K562 (cell line): ENCODE data around the gene EXOSC2. TPM values are rescaled to one million over a fixed set of nuclear protein-coding genes. Genes with fewer than 3 reads are reported as not detected.

ENCODE experiments used
- ARNT ChIP-seq, 2 experiments: fragments of 450-650 bp; IDR thresholded peaks; 2 replicates each; pipeline ENCODE4 v1.6.1; 2016; ENCODE audit warnings: mild to moderate bottlenecking in 1 of 2
- CHD1 ChIP-seq: fragments of 200-600 bp; sonication (generic); IDR thresholded peaks from one replicate; pipeline ENCODE4 v1.6.1; 2012; ENCODE audit warnings: mild to moderate bottlenecking, moderate library complexity, low read length, inconsistent platforms
- CHD4 ChIP-seq: fragments of 200-600 bp; sonication (generic); IDR thresholded peaks from 3 replicates; pipeline ENCODE4 v1.6.1; 2012; ENCODE audit warnings: low read depth, mild to moderate bottlenecking, mixed read lengths, low read length, inconsistent platforms; ENCODE audit not compliant: insufficient read depth, insufficient replicate concordance, poor library complexity, severe bottlenecking
- DIDO1 ChIP-seq: fragments of 450-650 bp; IDR thresholded peaks from 2 replicates; pipeline ENCODE4 v1.6.1; 2016; ENCODE audit warnings: low read depth, missing biosample characterization, missing genetic modification characterization
- E2F6 ChIP-seq, 2 experiments: IDR thresholded peaks; 2 replicates each; pipeline ENCODE4 v1.6.1; 2011; ENCODE audit warnings: borderline replicate concordance in 1 of 2, control low read depth in 1 of 2, low read depth in 1 of 2, low read length in 1 of 2, mild to moderate bottlenecking in 1 of 2, mixed read lengths in 1 of 2, moderate library complexity in 1 of 2; ENCODE audit not compliant: insufficient read depth in 1 of 2, insufficient read length in 1 of 2, poor library complexity in 1 of 2, severe bottlenecking in 1 of 2; ENCODE audit errors: extremely low read depth in 1 of 2
- HMGN3 ChIP-seq: IDR thresholded peaks from 2 replicates; pipeline ENCODE4 v1.6.1; 2011; ENCODE audit warnings: borderline replicate concordance, low read depth, mild to moderate bottlenecking, mixed read lengths, low read length; ENCODE audit not compliant: insufficient read length; ENCODE audit errors: extremely low read depth
- POLR2A ChIP-seq: fragments of 450-650 bp; conservative IDR thresholded peaks from 2 replicates; pipeline ENCODE4 v1.6.1; 2016
- RAD21 ChIP-seq, 2 experiments: fragments of 250-450 bp in 1 of 2; fragments of 450-650 bp in 1 of 2; sonication (Bioruptor Pico) in 1 of 2; formaldehyde crosslinking in 1 of 2; IDR thresholded peaks in 1 of 2; conservative IDR thresholded peaks in 1 of 2; 2 replicates each; pipeline versions ENCODE4 v1.4.0 to v1.8.0; 2020 to 2022; ENCODE audit warnings: mild to moderate bottlenecking in 2 of 2, moderate library complexity in 1 of 2
- RB1 ChIP-seq: fragments of 450-650 bp; IDR thresholded peaks from 2 replicates; pipeline ENCODE4 v1.6.1; 2017; ENCODE audit warnings: low read depth, mild to moderate bottlenecking
- RBM34 ChIP-seq: fragments of 200-400 bp; formaldehyde crosslinking; IDR thresholded peaks from 2 replicates; pipeline ENCODE4 v1.6.1; 2018; ENCODE audit warnings: low read length, borderline replicate concordance; ENCODE audit not compliant: insufficient read depth
- TCF15 ChIP-seq: fragments of 250-450 bp; sonication (Bioruptor Pico); IDR thresholded peaks from 2 replicates; pipeline ENCODE4 v1.8.0; 2022; ENCODE audit warnings: moderate library complexity, mild to moderate bottlenecking, inconsistent platforms
- ZKSCAN1 ChIP-seq: fragments of 150-350 bp; IDR thresholded peaks from 2 replicates; pipeline ENCODE4 v1.6.1; 2016; ENCODE audit warnings: low read depth, low read length
- ZNF318 ChIP-seq, 2 experiments: fragments of 450-650 bp; IDR thresholded peaks; 2 replicates each; pipeline ENCODE4 v1.6.1; 2016; ENCODE audit warnings: mild to moderate bottlenecking in 2 of 2, borderline replicate concordance in 1 of 2, low read depth in 1 of 2, moderate library complexity in 1 of 2
- polyA plus RNA-seq, 8 experiments: library from polyadenylated mRNA; depleted of rRNA in 4 of 8; stranded (reverse) in 5 of 8; unstranded in 3 of 8; fragments of >200 nt; fragmentation: Nextera tagmentation in 2 of 8; fragmentation: Illumina TruSeq in 1 of 8; extraction: Ambion mirVana in 2 of 8; extraction: Trizol in 1 of 8; gene quantifications; 2 replicates each; pipeline versions ENCODE4 v1.2.1 to v1.2.3, GENCODE V29; 2011 to 2014; ENCODE audit warnings: inconsistent platforms in 1 of 8, missing spikeins in 1 of 8
- total RNA-seq, 7 experiments: library from RNA; depleted of rRNA in 6 of 7; stranded (reverse); fragments of >200 nt in 6 of 7; fragmentation: Illumina TruSeq in 2 of 7; extraction: Trizol in 2 of 7; gene quantifications; 2 replicates each; pipeline versions ENCODE4 v1.2.1 to v1.2.3, GENCODE V29; 2011 to 2021; ENCODE audit warnings: low replicate concordance in 1 of 7
- TF ChIP-seq, protein P1 (sequence below), 3 experiments: IDR thresholded peaks in 2 of 3; conservative IDR thresholded peaks in 1 of 3; 2 replicates each; pipeline ENCODE4 v1.5.1; 2011 to 2012; ENCODE audit warnings: low read length in 3 of 3, mild to moderate bottlenecking in 3 of 3, control low read depth in 2 of 3, improper control_type of control experiment in 1 of 3, inconsistent platforms in 1 of 3, low read depth in 1 of 3, mixed read lengths in 1 of 3, moderate library complexity in 1 of 3; ENCODE audit not compliant: insufficient read depth in 2 of 3

The EXOSC2 gene
- total and polyA plus RNA-seq, 9 of the 15 experiments (the other 6 are each of a cell fraction or from before 2014, with no cell fraction given), result 46.0 to 101 (median 77.6) TPM

DNA sequence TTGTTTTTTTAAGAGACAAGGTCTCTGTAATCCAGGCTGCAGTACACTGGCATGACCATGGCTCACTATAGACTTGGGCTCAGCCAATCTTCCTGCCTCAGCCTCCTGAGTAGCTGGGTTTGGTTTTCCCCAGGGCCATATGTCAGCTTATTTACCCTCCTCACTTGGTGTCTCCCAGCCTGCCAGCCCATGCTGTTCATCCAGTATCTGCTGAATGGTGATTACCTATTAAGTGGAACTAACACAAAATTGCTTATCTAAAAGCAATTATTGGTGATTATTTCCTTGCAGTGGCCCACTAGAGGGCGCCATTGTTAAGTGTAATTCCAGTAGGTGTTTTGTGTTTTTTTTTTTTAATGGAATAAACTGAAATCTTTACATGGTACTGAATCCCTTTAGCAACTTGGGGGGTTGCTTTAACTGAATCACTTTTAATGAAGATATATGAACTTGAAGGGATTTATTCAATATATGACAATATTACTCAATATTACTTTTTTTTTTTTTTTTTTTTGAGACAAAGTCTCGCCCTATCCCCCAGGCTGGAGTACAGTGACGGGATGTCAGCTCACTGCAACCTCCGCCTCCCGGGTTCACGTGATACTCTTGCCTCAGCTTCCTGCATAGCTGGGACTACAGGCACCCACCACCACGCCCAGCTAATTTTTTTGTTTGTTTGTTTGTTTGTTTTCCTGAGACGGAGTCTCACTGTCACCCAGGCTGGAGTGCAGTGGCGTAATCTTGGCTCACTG, 13.8 kb downstream of the EXOSC2 start (continued):
- TF ChIP-seq RB1 (no peak), DIDO1 (tag) (no peak), RBM34 (no peak), ARNT (IDR thresholded peaks at IDR 0.05) (no peak), E2F6 (IDR thresholded peaks at IDR 0.05; ENCODE audit: borderline replicate concordance in 1 of 2, extremely low read depth in 1 of 2, insufficient read depth in 1 of 2, insufficient read length in 1 of 2, low read depth in 1 of 2, low read length in 1 of 2, poor library complexity in 1 of 2, severe bottlenecking in 1 of 2) (no peak), RAD21 (CRISPR knock-in tag; conservative IDR thresholded peaks at IDR 0.05 in 1 of 2, IDR thresholded peaks at IDR 0.05 in 1 of 2) (peak; percentile 60 to 67), ZKSCAN1 (no peak), POLR2A (peak; percentile 18), TCF15 (no peak), ZNF318 (IDR thresholded peaks at IDR 0.05; ENCODE audit: borderline replicate concordance in 1 of 2, low read depth in 1 of 2) (no peak), CHD4 (no peak), CHD1 (no peak), HMGN3 (no peak)
- TF ChIP-seq, protein P1, sequence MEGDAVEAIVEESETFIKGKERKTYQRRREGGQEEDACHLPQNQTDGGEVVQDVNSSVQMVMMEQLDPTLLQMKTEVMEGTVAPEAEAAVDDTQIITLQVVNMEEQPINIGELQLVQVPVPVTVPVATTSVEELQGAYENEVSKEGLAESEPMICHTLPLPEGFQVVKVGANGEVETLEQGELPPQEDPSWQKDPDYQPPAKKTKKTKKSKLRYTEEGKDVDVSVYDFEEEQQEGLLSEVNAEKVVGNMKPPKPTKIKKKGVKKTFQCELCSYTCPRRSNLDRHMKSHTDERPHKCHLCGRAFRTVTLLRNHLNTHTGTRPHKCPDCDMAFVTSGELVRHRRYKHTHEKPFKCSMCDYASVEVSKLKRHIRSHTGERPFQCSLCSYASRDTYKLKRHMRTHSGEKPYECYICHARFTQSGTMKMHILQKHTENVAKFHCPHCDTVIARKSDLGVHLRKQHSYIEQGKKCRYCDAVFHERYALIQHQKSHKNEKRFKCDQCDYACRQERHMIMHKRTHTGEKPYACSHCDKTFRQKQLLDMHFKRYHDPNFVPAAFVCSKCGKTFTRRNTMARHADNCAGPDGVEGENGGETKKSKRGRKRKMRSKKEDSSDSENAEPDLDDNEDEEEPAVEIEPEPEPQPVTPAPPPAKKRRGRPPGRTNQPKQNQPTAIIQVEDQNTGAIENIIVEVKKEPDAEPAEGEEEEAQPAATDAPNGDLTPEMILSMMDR (IDR thresholded peaks at IDR 0.05 in 2 of 3, conservative IDR thresholded peaks at IDR 0.05 in 1 of 3; ENCODE audit: insufficient read depth in 2 of 3, low read depth in 1 of 3, low read length in 3 of 3), result peak; percentile 54 to 84 (median 75); a peak in 5 of 6 replicates
